Measurements from ENCODE around the gene ACAD8.
A peak's percentile ranks its signal among the peaks of the same experiment; 100 is the strongest.

Gene ACAD8

DNA sequence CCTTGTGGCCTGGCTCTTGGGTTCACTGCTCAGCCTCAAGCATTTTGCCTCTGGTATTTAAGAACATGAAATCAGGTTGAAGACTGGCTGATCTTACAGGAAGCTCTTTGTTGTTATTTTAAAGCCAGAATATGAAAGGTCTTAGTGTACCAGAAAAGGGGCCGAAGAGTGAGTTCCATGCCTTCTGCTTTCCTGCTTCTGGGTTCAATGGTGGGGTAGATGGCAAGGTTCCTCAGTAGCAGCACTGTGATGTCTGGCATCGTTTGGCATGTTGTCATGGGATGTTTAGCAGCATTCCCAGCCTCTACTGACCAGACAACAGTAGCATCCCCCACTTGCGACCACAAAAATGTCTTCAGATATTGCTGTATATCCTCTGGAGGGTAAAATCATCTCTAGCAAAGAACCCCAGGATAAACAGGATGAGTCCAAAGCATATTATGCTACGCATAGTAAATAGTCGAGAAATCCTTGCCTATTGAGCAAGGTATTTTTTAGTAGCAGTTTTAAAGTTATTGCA lies 26.5 kb upstream of the ACAD8 start:
- H3K9me3 ChIP-seq (ENCODE audit: insufficient read depth, low read depth, low read length), result no peaks in the 10 kb centered on the region
- no peaks in the 10 kb centered on the region for H3F3A ChIP-seq (ENCODE audit: low read depth)
- H3K79me2 ChIP-seq (ENCODE audit: insufficient read depth, low read length), result peaks cover 82% of the 10 kb centered on the region
- no peaks in the 10 kb centered on the region for H3K9me2 ChIP-seq (replicated peaks; ENCODE audit: low read depth, low read length)
- no peaks in the 10 kb centered on the region for H3K27me3 ChIP-seq (ENCODE audit: insufficient read depth, low read length, poor library complexity, severe bottlenecking)
- no peak overlapping the region for H2AFZ ChIP-seq (ENCODE audit: low read length)
- no peak for TF ChIP-seq EZH2phosphoT487 (IDR thresholded peaks at IDR 0.05; ENCODE audit: borderline replicate concordance)
- TF ChIP-seq, protein P1, sequence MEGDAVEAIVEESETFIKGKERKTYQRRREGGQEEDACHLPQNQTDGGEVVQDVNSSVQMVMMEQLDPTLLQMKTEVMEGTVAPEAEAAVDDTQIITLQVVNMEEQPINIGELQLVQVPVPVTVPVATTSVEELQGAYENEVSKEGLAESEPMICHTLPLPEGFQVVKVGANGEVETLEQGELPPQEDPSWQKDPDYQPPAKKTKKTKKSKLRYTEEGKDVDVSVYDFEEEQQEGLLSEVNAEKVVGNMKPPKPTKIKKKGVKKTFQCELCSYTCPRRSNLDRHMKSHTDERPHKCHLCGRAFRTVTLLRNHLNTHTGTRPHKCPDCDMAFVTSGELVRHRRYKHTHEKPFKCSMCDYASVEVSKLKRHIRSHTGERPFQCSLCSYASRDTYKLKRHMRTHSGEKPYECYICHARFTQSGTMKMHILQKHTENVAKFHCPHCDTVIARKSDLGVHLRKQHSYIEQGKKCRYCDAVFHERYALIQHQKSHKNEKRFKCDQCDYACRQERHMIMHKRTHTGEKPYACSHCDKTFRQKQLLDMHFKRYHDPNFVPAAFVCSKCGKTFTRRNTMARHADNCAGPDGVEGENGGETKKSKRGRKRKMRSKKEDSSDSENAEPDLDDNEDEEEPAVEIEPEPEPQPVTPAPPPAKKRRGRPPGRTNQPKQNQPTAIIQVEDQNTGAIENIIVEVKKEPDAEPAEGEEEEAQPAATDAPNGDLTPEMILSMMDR (conservative IDR thresholded peaks at IDR 0.05; ENCODE audit: low read length), result no peak
- H3K4me3 ChIP-seq (ENCODE audit: low read length, poor library complexity, severe bottlenecking), result peak overlapping the region; percentile 82
- peak overlapping the region; percentile 82 for H3K9ac ChIP-seq (ENCODE audit: low read depth, low read length, poor library complexity, severe bottlenecking)
- no peaks in the 10 kb centered on the region for H3K36me3 ChIP-seq (ENCODE audit: insufficient read depth, low read length)
- H3K4me1 ChIP-seq (ENCODE audit: insufficient read depth, low read length, poor library complexity, severe bottlenecking), result peaks cover 70% of the 10 kb centered on the region
- peak overlapping the region; percentile 88 for H3K4me2 ChIP-seq (ENCODE audit: low read depth, low read length, poor library complexity, severe bottlenecking)
- peaks cover 36% of the 10 kb centered on the region for H4K20me1 ChIP-seq (ENCODE audit: insufficient read depth, low read length, poor library complexity, severe bottlenecking)

DNA sequence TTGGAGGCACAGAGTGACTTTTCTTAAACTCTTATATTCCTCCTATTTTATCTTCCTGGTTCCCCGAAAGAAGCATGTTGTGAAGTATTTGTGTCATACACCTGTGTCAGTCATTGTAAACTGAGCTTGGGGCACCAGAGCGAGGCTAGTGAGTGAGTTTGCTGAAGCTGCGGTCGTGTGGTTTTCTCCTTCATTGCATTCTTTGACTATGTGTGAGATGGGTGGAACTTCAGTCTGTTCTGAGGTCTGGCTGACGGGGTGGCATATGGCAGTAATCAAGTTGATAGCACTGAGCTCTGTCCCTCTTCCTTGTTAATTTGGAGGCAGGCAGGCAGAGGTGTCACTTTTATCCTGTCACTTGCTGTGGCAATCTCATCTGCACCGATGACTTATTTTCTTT lies 24.7 kb upstream of the ACAD8 start:
- TF ChIP-seq, protein P1 (conservative IDR thresholded peaks at IDR 0.05; ENCODE audit: low read length), result no peak
- no peak for TF ChIP-seq EZH2phosphoT487 (IDR thresholded peaks at IDR 0.05; ENCODE audit: borderline replicate concordance)
- Histone ChIP-seq H3K9ac (ENCODE audit: low read depth, low read length, poor library complexity, severe bottlenecking) (no peak overlapping the region), H3K9me2 (replicated peaks; ENCODE audit: low read depth, low read length) (no peaks in the 10 kb centered on the region), H3K9me3 (ENCODE audit: insufficient read depth, low read depth, low read length) (no peaks in the 10 kb centered on the region), H3K4me1 (ENCODE audit: insufficient read depth, low read length, poor library complexity, severe bottlenecking) (peaks cover 68% of the 10 kb centered on the region), H2AFZ (ENCODE audit: low read length) (no peak overlapping the region), H3K4me3 (ENCODE audit: low read length, poor library complexity, severe bottlenecking) (peak overlapping the region; percentile 43), H4K20me1 (ENCODE audit: insufficient read depth, low read length, poor library complexity, severe bottlenecking) (peaks cover 20% of the 10 kb centered on the region), H3K36me3 (ENCODE audit: insufficient read depth, low read length) (no peaks in the 10 kb centered on the region), H3K79me2 (ENCODE audit: insufficient read depth, low read length) (peaks cover 78% of the 10 kb centered on the region), H3K4me2 (ENCODE audit: low read depth, low read length, poor library complexity, severe bottlenecking) (peak overlapping the region; percentile 88), H3F3A (ENCODE audit: low read depth) (no peaks in the 10 kb centered on the region), H3K27me3 (ENCODE audit: insufficient read depth, low read length, poor library complexity, severe bottlenecking) (no peaks in the 10 kb centered on the region)

DNA sequence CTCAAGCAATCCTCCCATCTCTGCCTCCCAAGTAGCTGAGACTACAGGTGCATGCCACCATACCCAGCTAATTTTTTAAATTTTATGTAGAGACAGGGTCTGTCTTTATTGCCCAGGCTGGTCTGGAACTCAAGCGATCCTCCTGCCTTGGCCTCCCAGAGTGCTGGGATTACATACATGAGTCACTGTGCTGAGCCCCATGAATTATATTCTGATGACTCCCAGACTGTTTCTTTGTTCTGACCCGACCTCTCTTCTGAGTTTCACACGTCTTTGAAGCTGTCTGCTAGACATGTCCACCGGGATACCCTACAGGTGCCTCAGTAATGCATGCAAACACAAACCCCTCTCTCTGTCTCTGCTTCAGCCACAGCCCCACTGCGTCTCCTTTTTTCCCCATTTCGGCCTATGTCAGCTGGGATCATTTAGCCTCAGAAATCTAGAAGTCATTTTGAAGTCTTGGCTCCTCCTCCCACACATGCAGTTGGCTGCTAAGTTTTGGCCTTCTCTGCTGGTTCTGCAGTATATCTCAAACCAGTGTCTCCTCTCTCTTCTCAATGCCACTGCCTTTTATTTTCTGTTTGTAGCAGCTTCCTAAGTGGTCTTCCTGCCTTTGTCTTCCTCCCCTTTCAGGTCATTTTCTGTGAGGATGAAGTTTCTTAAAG lies 24.1 kb upstream of the ACAD8 start:
- H3F3A ChIP-seq (ENCODE audit: low read depth), result no peaks in the 10 kb centered on the region
- H3K79me2 ChIP-seq (ENCODE audit: insufficient read depth, low read length), result peaks cover 77% of the 10 kb centered on the region
- H4K20me1 ChIP-seq (ENCODE audit: insufficient read depth, low read length, poor library complexity, severe bottlenecking), result peaks cover 22% of the 10 kb centered on the region
- TF ChIP-seq, protein P1 (conservative IDR thresholded peaks at IDR 0.05; ENCODE audit: low read length), result no peak
- no peak for TF ChIP-seq EZH2phosphoT487 (IDR thresholded peaks at IDR 0.05; ENCODE audit: borderline replicate concordance)
- no peak overlapping the region for H3K9ac ChIP-seq (ENCODE audit: low read depth, low read length, poor library complexity, severe bottlenecking)
- H3K4me2 ChIP-seq (ENCODE audit: low read depth, low read length, poor library complexity, severe bottlenecking), result peak overlapping the region; percentile 88
- H3K36me3 ChIP-seq (ENCODE audit: insufficient read depth, low read length), result no peaks in the 10 kb centered on the region
- peak overlapping the region; percentile 43 for H3K4me3 ChIP-seq (ENCODE audit: low read length, poor library complexity, severe bottlenecking)
- peaks cover 68% of the 10 kb centered on the region for H3K4me1 ChIP-seq (ENCODE audit: insufficient read depth, low read length, poor library complexity, severe bottlenecking)
- H2AFZ ChIP-seq (ENCODE audit: low read length), result no peak overlapping the region
- no peaks in the 10 kb centered on the region for H3K9me3 ChIP-seq (ENCODE audit: insufficient read depth, low read depth, low read length)
- no peaks in the 10 kb centered on the region for H3K9me2 ChIP-seq (replicated peaks; ENCODE audit: low read depth, low read length)
- H3K27me3 ChIP-seq (ENCODE audit: insufficient read depth, low read length, poor library complexity, severe bottlenecking), result no peaks in the 10 kb centered on the region
